Measurements from ENCODE around the gene COPG2. TPM values are rescaled to one million over a fixed set of nuclear protein-coding genes. Genes with fewer than 3 reads are reported as not detected.

COPG2 gene
- total and polyA plus RNA-seq, 2 donors (not counting 3 experiments of a cell fraction or from before 2014, with no cell fraction given), result 9.4 to 11.6 TPM

DNA sequence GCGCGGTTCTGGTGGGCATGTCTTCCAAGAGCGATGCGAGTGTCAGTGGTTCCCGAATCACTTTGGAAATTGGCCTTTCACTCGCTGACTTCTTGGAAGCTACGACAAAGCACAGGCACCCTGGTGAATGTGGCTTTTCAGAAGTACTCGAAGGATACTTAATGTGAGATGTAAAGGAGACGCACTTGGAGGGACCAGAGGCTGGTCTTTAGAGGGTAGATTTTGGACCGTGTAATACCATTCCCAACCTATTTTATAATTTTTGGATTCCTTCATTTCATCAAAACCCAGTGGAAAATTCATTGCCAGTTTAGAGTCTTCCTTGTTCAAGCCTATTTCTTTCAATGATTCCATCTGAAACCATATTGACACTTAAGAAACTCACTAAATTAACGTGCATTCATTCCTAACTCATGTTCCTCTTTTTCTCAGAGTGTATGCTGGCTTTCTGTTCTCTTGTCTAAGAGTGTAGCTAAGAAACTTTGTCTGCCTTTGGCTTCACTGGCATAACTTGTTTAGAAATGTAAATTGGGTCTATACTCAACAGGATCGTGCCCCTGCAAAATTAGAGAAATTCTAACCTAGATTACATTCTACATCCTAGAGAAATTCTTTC lies 645 bp upstream of the COPG2 start:
- peak overlapping the region; percentile 25 to 87 (median 77) for H3K4me3 ChIP-seq (replicated peaks in 1 of 3; ENCODE audit: insufficient read depth in 1 of 3, low read depth in 1 of 3, low read length in 3 of 3)
- CTCF ChIA-PET, result no interaction called here
- intact Hi-C loops (cut with micrococcal nuclease) (no loop called here), dilution Hi-C loops (cut with MboI; ENCODE audit: extremely low pct_ligation_motif_present, low sequenced_read_pairs) (no loop called here)
- H3K4me1 ChIP-seq (ENCODE audit: control insufficient read depth, extremely low read depth, insufficient read depth, low read length), result peaks cover 4% of the 10 kb centered on the region
- TSS peak; percentile 88 for BruUV-seq (replicated peaks)
- no peak overlapping the region for H3K27ac ChIP-seq (ENCODE audit: insufficient read depth, low read depth, low read length)
- H3K9me3 ChIP-seq (replicated peaks; ENCODE audit: control insufficient read depth, insufficient read depth, low read length), result no peaks in the 10 kb centered on the region
- H3K79me2 ChIP-seq (ENCODE audit: control insufficient read depth, insufficient read depth, low read length), result no peaks in the 10 kb centered on the region
- H3K9me1 ChIP-seq (replicated peaks; ENCODE audit: control insufficient read depth, extremely low read depth, insufficient read depth, low read length), result no peaks in the 10 kb centered on the region
- H3K4me2 ChIP-seq (ENCODE audit: insufficient read depth, low read length), result peak overlapping the region; percentile 86
- no peaks in the 10 kb centered on the region for H4K20me1 ChIP-seq (replicated peaks; ENCODE audit: control insufficient read depth, extremely low read depth, insufficient read depth, low read length)
- H3K27me3 ChIP-seq (ENCODE audit: control insufficient read depth in 2 of 2, insufficient read depth in 2 of 2, low read length in 2 of 2), result peaks cover 2 to 10% of the 10 kb centered on the region in 2 experiments
- DNase-seq (ENCODE audit: low read depth, low spot score) (no peak), FAIRE-seq (no peak)
- POLR2A ChIA-PET, result no interaction called here
- no peaks in the 10 kb centered on the region for H3K36me3 ChIP-seq (ENCODE audit: control insufficient read depth in 2 of 2, extremely low read depth in 1 of 2, insufficient read depth in 2 of 2, low read length in 2 of 2)
- peak overlapping the region; percentile 95 for H2AFZ ChIP-seq (ENCODE audit: low read depth, low read length)
- peak overlapping the region; percentile 11 for H3K9ac ChIP-seq (replicated peaks; ENCODE audit: extremely low read depth, insufficient read depth, low read length)
- TF ChIP-seq FOS (IDR thresholded peaks at IDR 0.05; ENCODE audit: borderline replicate concordance, insufficient read depth, low read length), result no peak
- TF ChIP-seq POLR2A (IDR thresholded peaks at IDR 0.05; ENCODE audit: low read depth, low read length), result no peak
- no peak for TF ChIP-seq GATA2 (IDR thresholded peaks at IDR 0.05; ENCODE audit: insufficient read depth, insufficient read length, low read depth, low read length)
- TF ChIP-seq, protein P1, sequence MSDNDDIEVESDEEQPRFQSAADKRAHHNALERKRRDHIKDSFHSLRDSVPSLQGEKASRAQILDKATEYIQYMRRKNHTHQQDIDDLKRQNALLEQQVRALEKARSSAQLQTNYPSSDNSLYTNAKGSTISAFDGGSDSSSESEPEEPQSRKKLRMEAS (IDR thresholded peaks at IDR 0.05; ENCODE audit: insufficient read depth, insufficient read length), result no peak
- TF ChIP-seq, protein P2, sequence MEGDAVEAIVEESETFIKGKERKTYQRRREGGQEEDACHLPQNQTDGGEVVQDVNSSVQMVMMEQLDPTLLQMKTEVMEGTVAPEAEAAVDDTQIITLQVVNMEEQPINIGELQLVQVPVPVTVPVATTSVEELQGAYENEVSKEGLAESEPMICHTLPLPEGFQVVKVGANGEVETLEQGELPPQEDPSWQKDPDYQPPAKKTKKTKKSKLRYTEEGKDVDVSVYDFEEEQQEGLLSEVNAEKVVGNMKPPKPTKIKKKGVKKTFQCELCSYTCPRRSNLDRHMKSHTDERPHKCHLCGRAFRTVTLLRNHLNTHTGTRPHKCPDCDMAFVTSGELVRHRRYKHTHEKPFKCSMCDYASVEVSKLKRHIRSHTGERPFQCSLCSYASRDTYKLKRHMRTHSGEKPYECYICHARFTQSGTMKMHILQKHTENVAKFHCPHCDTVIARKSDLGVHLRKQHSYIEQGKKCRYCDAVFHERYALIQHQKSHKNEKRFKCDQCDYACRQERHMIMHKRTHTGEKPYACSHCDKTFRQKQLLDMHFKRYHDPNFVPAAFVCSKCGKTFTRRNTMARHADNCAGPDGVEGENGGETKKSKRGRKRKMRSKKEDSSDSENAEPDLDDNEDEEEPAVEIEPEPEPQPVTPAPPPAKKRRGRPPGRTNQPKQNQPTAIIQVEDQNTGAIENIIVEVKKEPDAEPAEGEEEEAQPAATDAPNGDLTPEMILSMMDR (IDR thresholded peaks at IDR 0.05; ENCODE audit: extremely low read depth in 1 of 2, insufficient read depth in 1 of 2, low read depth in 1 of 2, low read length in 2 of 2), result no peak
- TF ChIP-seq MYC (IDR thresholded peaks at IDR 0.05; ENCODE audit: low read depth, low read length), result no peak
- no peak for TF ChIP-seq EZH2 (IDR thresholded peaks at IDR 0.05; ENCODE audit: borderline replicate concordance, low read depth, low read length, severe bottlenecking)
- no peak for TF ChIP-seq POLR2AphosphoS5 (IDR thresholded peaks at IDR 0.05; ENCODE audit: insufficient read depth, low read depth, low read length)
- no peak for TF ChIP-seq JUN (IDR thresholded peaks at IDR 0.05; ENCODE audit: borderline replicate concordance, insufficient read depth, insufficient read length, low read depth)
